Mammary epithelial cell (primary cell): Measurements from ENCODE around the gene DYNLT1.

Experiments
- CTCF ChIP-seq, 2 donors: IDR thresholded peaks in 1 of 2; conservative IDR thresholded peaks in 1 of 2; 2 replicates each; pipeline ENCODE4 v1.5.1; 2011 to 2012; ENCODE audit warnings: inconsistent platforms in 2 of 2, low read length in 2 of 2, mild to moderate bottlenecking in 2 of 2, control low read depth in 1 of 2, low read depth in 1 of 2; ENCODE audit not compliant: insufficient read depth in 1 of 2; ENCODE audit errors: extremely low read depth in 1 of 2
- EZH2 ChIP-seq: IDR thresholded peaks from 2 replicates; pipeline ENCODE4 v1.6.1; 2012; ENCODE audit warnings: low read length, inconsistent platforms, borderline replicate concordance

- TF ChIP-seq CTCF (conservative IDR thresholded peaks at IDR 0.05 in 1 of 2, IDR thresholded peaks at IDR 0.05 in 1 of 2; ENCODE audit: extremely low read depth in 1 of 2, insufficient read depth in 1 of 2, low read depth in 1 of 2, low read length in 2 of 2) (no peak), EZH2 (no peak)
Measured at GRCh38 chr6:158586652-158587051, 57.9 kb downstream of the DYNLT1 start.
